IMR-90 (cell line): ENCODE measurements around the gene ASAP2. TPM values are rescaled to one million over a fixed set of nuclear protein-coding genes. Genes with fewer than 3 reads are reported as not detected.

Experiments used
- ATAC-seq: fragments of 200-7000 bp; cut with Tn5 transposase; 2 replicates; pipeline ENCODE4 v1.9.1; 2020; ENCODE audit warnings: low read depth, mild to moderate bottlenecking, moderate library complexity
- BruUV-seq: library from RNA; stranded (reverse); fragments of 400-500 nt; replicated peaks from 2 replicates; lab custom pipeline; 2021; lab: Mats Ljungman, UMichigan
- CTCF ChIA-PET: fragments of 300-600 bp; formaldehyde crosslinking; extraction: SDS; loops from one replicate; lab custom pipeline; 2021; ENCODE audit warnings: antibody characterized with exemption; lab: Yijun Ruan, JAX
- POLR2A ChIA-PET: fragments of 300-600 bp; sonication (Branson Sonifier 250); formaldehyde crosslinking; loops from one replicate; lab custom pipeline; 2022; ENCODE audit warnings: antibody characterized with exemption; ENCODE audit not compliant: unreplicated experiment; lab: Charles Lee
- DNase-seq: peaks from one replicate; pipeline ENCODE4 v3.0.0; 2013
- H2AFZ ChIP-seq: replicated peaks from 2 replicates; pipeline ENCODE3; 2013; ENCODE audit warnings: low read length, mild to moderate bottlenecking; ENCODE audit not compliant: poor library complexity
- H2AK5ac ChIP-seq: 2 replicates; pipeline ENCODE4 v1.6.1; 2013; ENCODE audit warnings: low read depth, low read length, inconsistent platforms
- H2AK9ac ChIP-seq: replicated peaks from 2 replicates; pipeline ENCODE3; 2013; ENCODE audit warnings: mild to moderate bottlenecking, low read depth, low read length, moderate library complexity; ENCODE audit not compliant: poor library complexity
- H2BK120ac ChIP-seq: 2 replicates; pipeline ENCODE4 v1.6.1; 2013; ENCODE audit warnings: low read depth, low read length, inconsistent platforms
- H2BK15ac ChIP-seq: 3 replicates; pipeline ENCODE4 v1.6.1; 2013; ENCODE audit warnings: low read depth, low read length, inconsistent platforms
- H2BK20ac ChIP-seq: 2 replicates; pipeline ENCODE4 v1.6.1; 2013; ENCODE audit warnings: low read depth, mild to moderate bottlenecking, inconsistent platforms, low read length, moderate library complexity
- H2BK5ac ChIP-seq: 2 replicates; pipeline ENCODE4 v1.6.1; 2013; ENCODE audit warnings: mild to moderate bottlenecking, low read depth, low read length, inconsistent platforms; ENCODE audit not compliant: poor library complexity, severe bottlenecking
- H3K14ac ChIP-seq: replicated peaks from 2 replicates; pipeline ENCODE4 v1.6.1; 2013; ENCODE audit warnings: low read depth, low read length, inconsistent platforms
- H3K18ac ChIP-seq: 2 replicates; pipeline ENCODE4 v1.6.1; 2013; ENCODE audit warnings: low read depth, low read length, control low read depth
- H3K23ac ChIP-seq: 2 replicates; pipeline ENCODE4 v1.6.1; 2013; ENCODE audit warnings: low read depth, low read length, inconsistent platforms
- H3K27ac ChIP-seq: 2 replicates; pipeline ENCODE4 v1.5.1; 2013; ENCODE audit warnings: mild to moderate bottlenecking, control low read depth, low read length; ENCODE audit not compliant: insufficient read depth
- H3K27me3 ChIP-seq: 2 replicates; pipeline ENCODE4 v1.6.1; 2013; ENCODE audit warnings: low read length; ENCODE audit not compliant: control insufficient read depth, insufficient read depth
- H3K36me3 ChIP-seq: 2 replicates; pipeline ENCODE4 v1.6.1; 2013; ENCODE audit warnings: low read length, mixed read lengths; ENCODE audit not compliant: control insufficient read depth, insufficient read depth
- H3K4ac ChIP-seq: 2 replicates; pipeline ENCODE4 v1.6.1; 2013; ENCODE audit warnings: low read depth, low read length, inconsistent platforms
- H3K4me1 ChIP-seq: 2 replicates; pipeline ENCODE4 v1.6.1; 2013; ENCODE audit warnings: low read length, mixed read lengths; ENCODE audit not compliant: control insufficient read depth, insufficient read depth
- H3K4me2 ChIP-seq: 2 replicates; pipeline ENCODE4 v1.6.1; 2013; ENCODE audit warnings: low read depth, mild to moderate bottlenecking, control low read depth, low read length, moderate library complexity
- H3K4me3 ChIP-seq: 2 replicates; pipeline ENCODE4 v1.5.1; 2013; ENCODE audit warnings: low read depth, mild to moderate bottlenecking, control low read depth, low read length, moderate library complexity; ENCODE audit not compliant: insufficient read depth
- H3K56ac ChIP-seq: 2 replicates; pipeline ENCODE4 v1.6.1; 2013; ENCODE audit warnings: low read length, inconsistent platforms; ENCODE audit not compliant: insufficient read depth; ENCODE audit errors: extremely low read depth
- H3K79me1 ChIP-seq, 2 experiments: 2 replicates each; pipeline ENCODE4 v1.6.1; 2013; ENCODE audit warnings: low read length in 2 of 2, inconsistent platforms in 1 of 2, low read depth in 1 of 2
- H3K9ac ChIP-seq: 2 replicates; pipeline ENCODE4 v1.6.1; 2013; ENCODE audit warnings: low read depth, low read length, control low read depth
- H3K9me1 ChIP-seq: 2 replicates; pipeline ENCODE4 v1.6.1; 2013; ENCODE audit warnings: low read length, inconsistent platforms; ENCODE audit not compliant: insufficient read depth
- H3K9me3 ChIP-seq: 2 replicates; pipeline ENCODE4 v1.6.1; 2013; ENCODE audit warnings: low read length; ENCODE audit not compliant: control insufficient read depth, insufficient read depth
- H4K20me1 ChIP-seq: 2 replicates; pipeline ENCODE4 v1.6.1; 2013; ENCODE audit warnings: low read length, inconsistent platforms; ENCODE audit not compliant: insufficient read depth
- H4K5ac ChIP-seq: 2 replicates; pipeline ENCODE4 v1.6.1; 2013; ENCODE audit warnings: mild to moderate bottlenecking, low read depth, low read length, control low read depth
- H4K8ac ChIP-seq, 2 experiments: 2 replicates each; pipeline ENCODE4 v1.6.1; 2013; ENCODE audit warnings: low read depth in 2 of 2, low read length in 2 of 2, control low read depth in 1 of 2, inconsistent platforms in 1 of 2
- H4K91ac ChIP-seq: 2 replicates; pipeline ENCODE4 v1.6.1; 2013; ENCODE audit warnings: low read depth, low read length, inconsistent platforms; ENCODE audit not compliant: insufficient read depth
- BHLHE40 ChIP-seq: fragments of 150-350 bp; IDR thresholded peaks from 2 replicates; pipeline ENCODE4 v1.6.1; 2016; ENCODE audit warnings: mild to moderate bottlenecking, low read depth, low read length
- CEBPB ChIP-seq: IDR thresholded peaks from 2 replicates; pipeline ENCODE4 v1.6.1; 2012; ENCODE audit warnings: low read depth, low read length, improper control_type of control experiment
- CTCF ChIP-seq: conservative IDR thresholded peaks from 2 replicates; pipeline ENCODE4 v1.5.1; 2012; ENCODE audit warnings: mild to moderate bottlenecking, low read depth, low read length, improper control_type of control experiment
- FOS ChIP-seq: fragments of 150-350 bp; IDR thresholded peaks from 2 replicates; pipeline ENCODE4 v1.6.1; 2016; ENCODE audit warnings: low read depth, low read length
- MAFK ChIP-seq: IDR thresholded peaks from 2 replicates; pipeline ENCODE4 v1.6.1; 2012; ENCODE audit warnings: low read depth, low read length, improper control_type of control experiment
- MAZ ChIP-seq: IDR thresholded peaks from 2 replicates; pipeline ENCODE4 v1.6.1; 2012; ENCODE audit warnings: low read depth, mild to moderate bottlenecking, low read length, improper control_type of control experiment, moderate library complexity, borderline replicate concordance
- MXI1 ChIP-seq: IDR thresholded peaks from 2 replicates; pipeline ENCODE4 v1.6.1; 2012; ENCODE audit warnings: low read depth, mild to moderate bottlenecking, low read length, moderate library complexity, borderline replicate concordance
- POLR2A ChIP-seq: IDR thresholded peaks from 2 replicates; pipeline ENCODE4 v1.6.1; 2012; ENCODE audit warnings: mild to moderate bottlenecking, low read depth, low read length
- RCOR1 ChIP-seq: IDR thresholded peaks from 2 replicates; pipeline ENCODE4 v1.6.1; 2012; ENCODE audit warnings: mild to moderate bottlenecking, low read length, improper control_type of control experiment; ENCODE audit not compliant: insufficient replicate concordance
- RFX5 ChIP-seq: IDR thresholded peaks from 2 replicates; pipeline ENCODE4 v1.8.0; 2012; ENCODE audit warnings: low read depth, mild to moderate bottlenecking, low read length, moderate library complexity
- SMC3 ChIP-seq: fragments of 150-350 bp; IDR thresholded peaks from 2 replicates; pipeline ENCODE4 v1.6.1; 2016; ENCODE audit warnings: low read depth, mild to moderate bottlenecking, antibody characterized with exemption, low read length, moderate library complexity
- WGBS, 2 experiments: methylation state at CpG; one replicate each; pipeline versions ENCODE4 v1.1.5 to v1.1.7; 2013; ENCODE audit warnings: missing lambda C conversion rate in 2 of 2; ENCODE audit not compliant: insufficient read length in 1 of 2; ENCODE audit errors: extremely low coverage in 2 of 2; 5-methylcytosine and 5-hydroxymethylcytosine counted together
- dilution Hi-C: fragments of 300-500 bp; cut with HindIII; formaldehyde crosslinking; loops from one replicate; pipeline ENCODE4 v1.14.3; 2018; ENCODE audit warnings: low sequenced_read_pairs; ENCODE audit not compliant: unreplicated experiment
- in situ Hi-C: fragments of 300-500 bp; cut with MboI; formaldehyde crosslinking; loops from 3 replicates; pipeline ENCODE4 v1.14.3; 2019; ENCODE audit warnings: low sequenced_read_pairs, inconsistent platforms, mixed read lengths
- intact Hi-C: fragments of 100-400 bp; cut with micrococcal nuclease; formaldehyde crosslinking; loops from 2 replicates; pipeline ENCODE4 v1.10.0; 2022
- polyA plus RNA-seq, 3 experiments: library from polyadenylated mRNA; depleted of rRNA; stranded (reverse); fragments of >200 nt; gene quantifications; 2 replicates each; pipeline ENCODE4 v1.2.3, GENCODE V29; 2012; ENCODE audit warnings: low replicate concordance in 1 of 3
- total RNA-seq: library from RNA; depleted of rRNA; stranded (reverse); fragments of >200 nt; gene quantifications from 2 replicates; pipeline ENCODE4 v1.2.3, GENCODE V29; 2012
- TF ChIP-seq, protein P1 (sequence below): fragments of 150-350 bp; IDR thresholded peaks from 2 replicates; pipeline ENCODE4 v1.6.1; 2017; ENCODE audit warnings: mild to moderate bottlenecking, antibody characterized with exemption, low read length, low read depth

The ASAP2 gene
- total and polyA plus RNA-seq, 2 of the 4 experiments (the other 2 are of a cell fraction), result 19.7 to 28.1 TPM

DNA sequence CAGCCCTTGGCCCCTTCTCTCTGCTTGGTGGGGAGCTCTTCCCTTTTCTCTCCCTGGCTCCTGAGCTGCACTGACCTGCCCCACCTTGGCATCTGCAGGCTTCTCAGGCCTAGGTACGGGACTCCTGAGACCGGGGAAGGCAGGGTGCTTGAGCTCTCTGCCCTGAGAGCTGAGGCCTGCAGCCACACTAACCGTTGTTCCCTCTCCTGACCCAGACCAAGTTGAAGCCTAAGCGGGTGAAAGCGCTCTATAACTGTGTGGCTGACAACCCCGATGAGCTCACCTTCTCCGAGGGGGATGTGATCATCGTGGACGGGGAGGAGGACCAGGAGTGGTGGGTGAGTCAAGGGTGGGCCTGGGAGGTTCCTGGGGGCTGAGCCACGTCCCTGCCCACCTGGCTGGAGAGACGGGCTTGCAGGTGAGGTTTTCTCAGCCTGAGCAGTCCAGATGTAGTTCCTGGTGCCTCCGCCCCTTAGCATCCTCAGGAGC, 194.5 kb downstream of the ASAP2 start:
- in situ Hi-C loops (no loop called here), intact Hi-C loops (no loop called here), dilution Hi-C loops (no loop called here)
- no peak overlapping the region for H4K5ac ChIP-seq
- no peak overlapping the region for H2BK120ac ChIP-seq
- H3K36me3 ChIP-seq, result peaks cover 31% of the 10 kb centered on the region
- peaks cover 5 to 38% of the 10 kb centered on the region in 2 experiments for H3K79me1 ChIP-seq
- H3K23ac ChIP-seq, result no peak overlapping the region
- H4K20me1 ChIP-seq, result peaks cover 14% of the 10 kb centered on the region; the same call in 1 of the 2 replicates
- ChIA-PET CTCF (interaction anchor here (0.6 kb wide), 1 partner anchor 662 kb away, joined by 4 read pairs; no protein-coding TSS in a partner anchor), POLR2A (no interaction called here)
- H2AK9ac ChIP-seq, result peak overlapping the region; percentile 26
- 100% methylated on average over 3 of the region's 12 CpGs; no CpG with 5 or more reads in 1 of the 2 experiments for WGBS, 2 experiments
- no peak overlapping the region for H3K9ac ChIP-seq
- H2AFZ ChIP-seq, result no peak overlapping the region
- H3K18ac ChIP-seq, result no peak overlapping the region
- no peaks in the 10 kb centered on the region for H3K27me3 ChIP-seq
- BruUV-seq, result no TSS peak
- DNase-seq (no peak), ATAC-seq (no peak)
- H3K4me2 ChIP-seq, result no peak overlapping the region
- TF ChIP-seq, protein P1, sequence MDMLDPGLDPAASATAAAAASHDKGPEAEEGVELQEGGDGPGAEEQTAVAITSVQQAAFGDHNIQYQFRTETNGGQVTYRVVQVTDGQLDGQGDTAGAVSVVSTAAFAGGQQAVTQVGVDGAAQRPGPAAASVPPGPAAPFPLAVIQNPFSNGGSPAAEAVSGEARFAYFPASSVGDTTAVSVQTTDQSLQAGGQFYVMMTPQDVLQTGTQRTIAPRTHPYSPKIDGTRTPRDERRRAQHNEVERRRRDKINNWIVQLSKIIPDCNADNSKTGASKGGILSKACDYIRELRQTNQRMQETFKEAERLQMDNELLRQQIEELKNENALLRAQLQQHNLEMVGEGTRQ, result no peak
- no peak for TF ChIP-seq CTCF
- no peak for TF ChIP-seq POLR2A
- no peak for TF ChIP-seq MAZ
- TF ChIP-seq MXI1, result no peak
- no peak for TF ChIP-seq CEBPB
- no peak for TF ChIP-seq RCOR1
- no peak for TF ChIP-seq MAFK
- no peak for TF ChIP-seq BHLHE40
- no peak for TF ChIP-seq RFX5
- TF ChIP-seq SMC3, result no peak
- TF ChIP-seq FOS, result no peak
- H3K27ac ChIP-seq, result no peak overlapping the region
- no peak overlapping the region for H3K14ac ChIP-seq
- no peak overlapping the region for H4K91ac ChIP-seq
- H2BK5ac ChIP-seq, result no peak overlapping the region
- H4K8ac ChIP-seq, result no peak overlapping the region
- H3K4ac ChIP-seq, result no peak overlapping the region
- no peaks in the 10 kb centered on the region for H3K9me3 ChIP-seq
- H2BK15ac ChIP-seq, result no peak overlapping the region
- H3K56ac ChIP-seq, result no peak overlapping the region
- no peak overlapping the region for H2AK5ac ChIP-seq
- no peak overlapping the region for H2BK20ac ChIP-seq
- peaks cover 13% of the 10 kb centered on the region for H3K9me1 ChIP-seq
- peaks cover 10% of the 10 kb centered on the region for H3K4me1 ChIP-seq
- no peak overlapping the region for H3K4me3 ChIP-seq
